HEK293T (cell line): ENCODE results near the gene PTRH1.

ENCODE experiments used
- BHLHE40 ChIP-seq: fragments of 450-650 bp; IDR thresholded peaks from 2 replicates; pipeline ENCODE4 v1.6.1; 2016; ENCODE audit warnings: mild to moderate bottlenecking, moderate library complexity, borderline replicate concordance
- NFRKB ChIP-seq: fragments of 450-650 bp; IDR thresholded peaks from 2 replicates; pipeline ENCODE4 v1.6.1; 2016; ENCODE audit warnings: mild to moderate bottlenecking, moderate library complexity
- SP1 ChIP-seq: fragments of 450-650 bp; IDR thresholded peaks from 2 replicates; pipeline ENCODE4 v1.6.1; 2017

DNA sequence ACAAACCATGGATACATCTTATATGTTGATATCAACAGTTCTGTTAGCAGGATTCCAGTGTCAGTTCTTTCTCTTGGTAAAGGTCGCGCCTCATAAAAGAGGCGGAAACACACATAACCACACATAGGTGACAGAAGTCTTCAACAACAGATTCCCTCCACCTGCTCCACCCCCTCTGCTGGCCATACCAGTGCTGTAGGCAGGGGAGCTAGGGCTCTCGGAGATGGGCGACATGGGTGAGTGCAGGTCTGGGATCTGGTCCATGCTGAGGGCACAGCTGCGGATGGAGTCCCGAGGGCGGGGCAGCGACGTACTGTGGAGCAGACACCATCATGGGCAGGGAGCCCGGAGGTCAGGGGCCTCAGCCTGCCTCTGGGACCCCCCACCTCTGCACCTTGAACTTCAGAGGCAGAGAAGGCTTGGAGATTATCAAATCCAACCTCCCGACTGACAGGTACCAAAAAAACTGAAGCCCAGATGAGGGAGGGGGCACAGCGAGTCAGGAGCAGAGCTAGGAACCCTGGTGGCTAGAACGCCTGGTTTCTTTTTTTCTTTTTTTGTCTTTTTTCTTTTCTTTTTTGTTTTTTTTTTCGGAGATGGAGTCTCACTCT is 31.6 kb upstream of the PTRH1 start:
- TF ChIP-seq BHLHE40 (no peak), NFRKB (no peak), SP1 (no peak)
